ENCODE results near the gene ZMYND8. TPM values are rescaled to one million over a fixed set of nuclear protein-coding genes. Genes with fewer than 3 reads are reported as not detected.
"Not testable (repeated sequence)": the region's sequence is repeated elsewhere in the genome, so short reads cannot be mapped to it uniquely, and the experiment has no call there.

The ZMYND8 gene
- total RNA-seq, 1 donor from 2014 or later: 40.1 TPM

DNA sequence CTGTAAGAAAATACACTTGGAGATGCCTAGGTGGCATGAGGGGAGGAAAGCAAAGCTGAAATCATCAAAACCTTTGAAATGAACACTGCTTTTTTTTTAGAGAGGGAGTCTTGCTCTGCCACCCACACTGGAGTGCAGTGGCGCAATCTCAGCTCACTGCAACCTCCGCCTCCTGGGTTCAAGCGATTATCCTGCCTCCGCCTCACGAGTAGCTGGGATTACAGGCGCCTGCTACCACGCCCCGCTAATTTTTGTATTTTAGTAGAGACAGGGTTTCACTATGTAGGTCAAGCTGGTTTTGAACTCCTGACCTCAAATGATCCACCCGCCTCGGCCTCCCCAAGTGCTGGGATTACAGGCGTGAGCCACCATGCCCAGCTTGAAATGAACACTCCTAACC lies 111.3 kb downstream of the ZMYND8 start:
- intact Hi-C loops (cut with micrococcal nuclease); ATAC-seq; DNase-seq: not testable (repeated sequence)

DNA sequence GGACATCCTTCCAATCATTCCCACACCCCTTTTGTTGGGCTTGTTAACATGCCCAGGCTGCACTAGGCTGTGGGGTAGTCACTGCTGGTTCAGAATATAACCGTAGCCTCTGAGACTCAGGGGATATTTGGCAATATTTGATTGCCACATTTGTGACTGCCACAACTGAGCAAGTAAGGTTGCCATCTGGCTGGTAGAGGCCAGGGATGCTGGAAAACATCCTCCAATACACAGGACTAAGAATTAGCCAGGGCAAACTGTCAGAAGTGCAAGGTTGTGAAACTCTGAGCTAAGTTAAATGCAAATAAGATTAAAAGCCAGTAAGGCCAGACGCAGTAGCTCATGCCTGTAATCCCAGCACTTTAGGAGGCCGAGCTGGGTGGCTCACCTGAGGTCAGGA lies 112.0 kb downstream of the ZMYND8 start:
- DNase-seq (no peak), ATAC-seq (no peak)
- intact Hi-C loops (cut with micrococcal nuclease): no loop called here

DNA sequence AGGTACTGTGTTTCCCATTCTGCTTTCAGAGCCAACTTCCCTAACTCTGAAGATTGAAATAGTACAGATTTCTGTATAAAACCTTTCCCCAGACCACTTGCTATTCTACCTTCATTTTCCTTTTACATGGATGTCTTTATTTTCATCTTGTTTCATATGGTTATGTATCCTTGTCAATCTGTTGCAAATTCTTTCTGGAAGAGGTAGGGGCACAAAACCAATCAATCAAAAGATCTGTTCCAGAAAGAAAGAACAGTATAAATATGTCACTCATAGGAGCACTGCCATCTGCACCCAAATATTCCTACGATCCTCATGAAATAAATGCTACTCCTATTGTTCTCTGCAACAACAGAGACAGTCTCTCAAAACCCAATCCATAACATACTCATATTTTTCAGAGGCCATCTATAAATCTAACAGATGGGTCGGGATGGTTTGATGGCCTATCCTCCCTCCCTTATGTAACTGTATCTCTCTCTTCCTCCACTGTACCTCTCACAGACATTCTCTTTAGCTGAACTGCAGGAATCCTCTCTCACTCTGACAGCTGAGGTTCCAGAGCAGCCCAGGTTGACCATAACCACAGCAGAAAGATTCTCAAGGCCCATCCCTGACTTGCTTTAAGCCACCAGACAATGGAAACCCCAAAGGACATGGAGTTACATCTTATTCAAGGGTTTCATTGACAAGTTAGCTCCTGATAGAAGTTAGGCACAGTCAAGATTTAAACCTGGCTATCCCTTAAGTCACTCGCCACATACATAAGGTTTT lies 112.8 kb downstream of the ZMYND8 start:
- intact Hi-C loops (cut with micrococcal nuclease): no loop called here
- no peak for DNase-seq
- ATAC-seq: no peak

DNA sequence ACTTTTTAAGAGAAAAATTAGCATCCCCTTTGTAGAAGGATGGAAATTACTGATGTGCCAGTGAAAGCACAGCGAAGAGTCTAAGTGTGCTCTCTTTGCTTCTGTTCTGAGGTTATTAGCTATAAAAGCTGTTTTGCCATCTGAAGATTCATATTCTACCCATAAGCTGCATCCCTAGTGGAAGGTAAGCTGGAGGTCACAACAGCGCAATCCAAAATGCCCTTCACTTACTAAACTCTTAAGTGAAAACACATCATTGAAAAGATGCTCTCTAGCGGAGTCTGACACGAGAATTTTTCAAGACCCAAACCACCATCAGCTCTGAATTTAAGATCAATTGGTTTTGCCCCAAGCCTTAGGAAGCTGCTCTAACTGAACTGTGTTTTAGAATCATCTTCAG lies 113.5 kb downstream of the ZMYND8 start:
- intact Hi-C loops (cut with micrococcal nuclease): no loop called here
- ATAC-seq (no peak), DNase-seq (no peak)

DNA sequence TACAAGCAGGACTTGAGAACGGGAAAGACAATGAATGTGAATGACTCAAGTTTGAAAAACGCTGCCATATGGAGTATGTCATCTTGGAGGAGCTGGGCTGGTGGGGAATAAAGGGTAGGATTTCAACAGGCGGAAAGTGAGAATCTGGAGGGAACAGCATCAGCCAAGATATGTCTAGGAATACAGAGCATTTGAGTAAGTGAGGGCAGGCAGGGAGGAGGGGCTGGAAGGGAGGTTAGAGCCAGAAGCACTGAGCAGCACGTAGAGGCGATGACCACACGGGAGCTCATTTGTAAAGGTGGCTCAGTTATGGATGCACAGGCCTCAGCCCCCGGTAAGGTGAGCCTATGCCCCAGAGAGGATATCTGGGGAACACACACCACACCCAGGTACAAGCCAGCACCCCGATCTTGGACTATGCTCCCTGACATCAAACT lies 115.1 kb downstream of the ZMYND8 start:
- ATAC-seq (peak; percentile 84), DNase-seq (no peak)
- intact Hi-C loops (cut with micrococcal nuclease): no loop called here

DNA sequence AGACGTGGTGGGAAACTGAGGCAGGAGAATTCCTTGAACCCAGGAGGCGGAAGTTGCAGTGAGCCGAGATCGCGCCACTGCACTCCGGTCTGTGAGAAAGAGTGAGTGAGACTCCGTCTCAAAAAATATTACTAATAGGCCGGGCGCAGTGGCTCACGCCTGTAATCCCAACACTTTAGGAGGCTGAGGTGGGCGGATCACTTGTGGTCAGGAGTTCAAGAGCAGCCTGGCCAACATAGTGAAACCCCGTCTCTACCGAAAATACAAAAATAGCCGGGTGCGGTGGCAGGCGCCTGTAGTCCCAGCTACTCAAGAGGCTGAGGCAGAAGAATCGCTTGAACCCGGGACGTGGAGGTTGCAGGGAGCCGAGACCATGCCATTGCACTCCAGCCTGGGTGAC lies 116.4 kb downstream of the ZMYND8 start:
- ATAC-seq; DNase-seq; intact Hi-C loops (cut with micrococcal nuclease): not testable (repeated sequence)

DNA sequence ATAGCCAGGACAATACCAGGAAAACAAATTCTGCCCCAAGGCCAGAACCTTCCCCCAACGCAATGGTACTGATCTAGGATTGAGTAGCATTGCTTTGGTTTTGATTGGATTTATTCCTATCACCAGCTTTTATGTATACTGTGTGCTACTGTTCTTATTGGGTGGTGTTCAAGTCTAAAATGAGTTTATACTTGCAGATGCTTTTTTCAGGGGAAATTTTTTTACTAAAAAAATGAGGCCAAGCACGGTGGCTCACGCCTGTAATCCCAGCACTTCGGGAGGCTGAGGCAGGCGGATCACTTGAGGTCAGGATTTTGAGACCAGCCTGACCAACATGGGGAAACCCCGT lies 116.8 kb downstream of the ZMYND8 start:
- intact Hi-C loops (cut with micrococcal nuclease): no loop called here
- DNase-seq: no peak
- ATAC-seq: no peak

DNA sequence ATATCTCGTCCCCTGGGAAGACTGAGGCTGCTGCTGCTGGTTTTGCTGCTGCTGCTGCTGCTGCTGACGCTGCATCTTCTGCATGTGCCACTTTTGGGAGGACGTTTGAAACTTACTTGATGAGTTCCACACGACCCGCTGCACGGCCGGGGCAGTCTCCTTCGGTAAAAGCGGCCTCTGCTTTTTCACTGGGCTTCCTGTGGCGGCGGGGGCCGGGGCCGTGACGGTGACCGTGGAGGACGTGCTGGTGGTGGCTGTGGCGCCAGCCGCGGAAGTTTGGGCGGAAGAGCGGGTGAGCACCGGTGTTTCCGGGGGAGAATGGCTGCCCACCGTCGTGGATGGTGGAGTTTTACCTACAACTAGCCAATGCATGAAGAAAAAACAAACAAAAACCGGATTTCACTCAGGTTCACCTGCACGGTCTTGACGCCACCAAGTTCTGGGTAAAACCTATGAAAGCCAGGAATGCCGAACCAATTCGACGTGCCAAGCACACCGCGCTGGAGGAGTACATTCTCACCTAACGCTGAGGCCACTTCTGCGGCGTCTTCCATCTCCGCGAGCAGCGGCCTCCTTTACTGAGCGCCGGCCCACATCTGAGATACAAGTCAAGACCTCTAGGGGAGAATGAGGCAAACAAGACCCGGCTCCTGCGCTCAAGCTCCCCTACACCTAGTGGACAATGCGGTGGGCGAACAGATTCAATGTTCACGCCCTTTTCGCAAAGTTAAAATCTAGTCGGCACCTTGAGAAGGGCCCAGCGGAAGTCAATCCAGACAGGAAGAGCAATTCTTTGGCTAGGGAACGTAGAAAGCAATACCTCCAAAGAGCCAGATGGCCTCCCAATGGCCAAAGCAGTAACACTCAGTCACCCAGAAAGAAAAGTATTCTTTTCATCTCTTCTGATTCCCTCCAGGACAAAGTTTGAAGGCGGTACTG lies 117.5 kb downstream of the ZMYND8 start:
- DNase-seq (no peak), ATAC-seq (no peak)
- intact Hi-C loops (cut with micrococcal nuclease): no loop called here

DNA sequence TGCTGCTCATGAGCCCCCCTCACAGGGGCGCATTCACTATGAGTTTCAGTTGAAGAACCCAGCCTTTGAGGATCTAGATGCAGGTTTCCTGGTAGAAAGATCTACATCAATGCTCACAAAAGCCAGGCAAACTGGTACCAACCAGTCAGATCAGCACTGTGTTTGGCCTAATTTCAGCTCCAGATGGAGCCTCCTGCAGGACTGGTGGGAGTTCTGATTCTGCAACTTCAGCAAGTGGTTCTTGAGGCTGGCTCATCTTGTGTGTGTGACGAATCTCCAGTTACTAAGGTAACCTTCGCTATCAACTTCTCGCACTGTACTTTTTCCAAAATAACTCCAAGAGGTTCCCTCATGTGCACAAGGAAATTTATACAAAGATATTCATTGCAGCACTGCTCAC lies 118.8 kb downstream of the ZMYND8 start:
- intact Hi-C loops (cut with micrococcal nuclease): no loop called here
- ATAC-seq (no peak), DNase-seq (no peak)

DNA sequence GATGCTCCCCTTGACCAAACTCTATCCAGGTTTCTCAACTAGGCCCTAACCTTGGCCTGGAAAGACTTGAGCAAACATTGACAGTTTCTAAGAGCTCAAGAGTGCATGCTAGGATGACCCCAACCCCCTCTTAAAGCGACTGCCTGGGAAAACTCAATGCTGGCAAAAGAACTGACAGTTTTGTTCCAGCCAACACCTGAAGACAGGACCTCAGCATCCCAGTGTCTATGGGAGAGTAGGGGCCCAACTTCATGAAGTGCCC lies 119.9 kb downstream of the ZMYND8 start:
- intact Hi-C loops (cut with micrococcal nuclease): no loop called here
- ATAC-seq (no peak), DNase-seq (no peak)

DNA sequence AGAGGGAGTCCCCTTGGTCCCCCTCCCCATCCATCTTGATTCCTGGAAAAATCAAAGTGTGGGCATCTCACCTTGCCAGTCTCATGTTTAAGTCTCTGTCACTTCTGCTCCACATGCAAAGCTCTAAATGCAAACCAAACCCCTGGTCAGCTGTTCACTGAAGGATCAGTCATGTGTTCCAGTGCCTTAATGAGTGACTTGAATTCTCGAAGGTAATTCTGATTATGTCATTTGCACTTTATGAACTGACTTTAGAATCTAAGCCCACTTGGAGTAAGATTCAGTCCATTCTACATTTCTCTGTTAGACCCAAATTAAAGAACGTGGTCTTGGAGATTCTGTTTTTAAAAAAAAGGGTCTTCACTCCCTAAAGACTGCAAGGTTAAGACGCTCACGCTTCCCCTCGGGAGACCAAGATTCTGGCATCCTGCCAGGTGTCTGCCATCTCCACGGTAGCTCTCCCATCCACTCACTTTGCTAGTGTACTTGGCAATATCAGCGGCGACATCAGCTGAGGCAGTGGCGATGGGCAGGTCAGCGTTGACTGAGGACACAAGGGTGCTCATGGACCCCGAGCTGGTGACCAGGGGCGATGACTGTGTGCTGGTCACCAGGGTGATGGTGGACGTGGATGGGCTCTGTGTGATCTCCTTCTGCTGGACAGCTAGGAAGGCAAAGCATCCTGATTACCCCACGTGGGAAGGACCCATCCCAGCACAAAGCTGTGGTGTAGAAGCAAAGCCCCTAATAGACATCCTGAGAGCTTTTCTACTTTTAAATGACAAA lies 120.5 kb downstream of the ZMYND8 start:
- DNase-seq: no peak
- intact Hi-C loops (cut with micrococcal nuclease): no loop called here
- no peak for ATAC-seq

DNA sequence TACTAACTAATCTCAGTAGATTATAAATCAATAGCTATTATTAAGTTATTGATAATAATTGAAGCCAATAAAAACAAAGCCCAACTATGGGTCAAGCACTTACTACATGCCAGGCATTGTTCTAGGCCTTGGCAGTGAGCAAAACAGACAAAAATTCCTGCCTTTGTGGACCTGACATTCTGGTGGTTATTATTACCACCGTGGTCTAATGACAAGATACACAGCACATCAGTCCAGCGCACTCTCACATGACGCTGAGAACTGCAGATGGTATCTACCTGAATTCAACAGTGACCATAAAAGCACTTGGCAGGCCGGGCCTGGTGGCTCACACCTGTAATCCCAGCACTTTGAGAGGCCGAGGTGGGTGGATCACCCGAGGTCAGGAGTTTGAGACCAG lies 121.4 kb downstream of the ZMYND8 start:
- DNase-seq (no peak), ATAC-seq (no peak)
- intact Hi-C loops (cut with micrococcal nuclease): no loop called here

DNA sequence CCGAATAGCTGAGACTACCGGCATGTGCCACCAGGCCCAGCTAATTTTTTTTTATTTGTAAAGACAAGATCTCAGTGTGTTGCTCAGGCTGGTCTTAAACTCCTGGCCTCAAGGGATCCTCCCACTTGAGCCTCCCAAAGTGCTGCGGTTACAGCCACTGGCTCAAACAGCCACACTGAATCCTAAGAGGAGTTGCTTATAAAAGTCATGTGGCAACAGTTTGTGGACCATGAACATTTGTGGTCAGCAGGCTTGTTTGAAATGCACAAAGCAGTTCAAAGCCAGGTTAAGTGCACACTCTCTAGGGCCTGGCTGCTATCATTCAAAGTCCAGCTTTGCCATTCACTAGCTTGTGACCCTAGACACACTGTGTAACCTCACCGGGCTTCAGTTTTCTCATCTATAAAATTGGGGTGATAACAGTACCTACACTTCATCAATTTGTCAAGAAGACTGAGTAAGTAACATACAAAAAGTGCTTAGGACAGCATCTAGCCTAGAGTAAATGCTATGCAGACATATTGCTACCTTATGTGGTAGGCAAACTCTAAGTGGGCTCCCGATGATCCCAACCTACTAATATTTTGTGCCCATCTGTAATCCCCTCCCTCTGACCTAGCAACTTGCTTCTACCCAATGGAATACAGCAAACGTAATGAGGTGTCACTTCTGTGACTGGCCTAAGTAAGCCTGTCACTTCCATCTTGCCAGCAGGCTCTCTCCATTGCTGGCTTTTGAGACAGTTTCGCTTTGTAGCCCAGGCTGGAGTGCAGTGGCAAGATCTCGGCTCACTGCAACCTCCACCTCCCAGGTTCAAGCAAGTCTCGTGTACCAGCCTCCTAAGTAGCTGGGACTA lies 122.9 kb downstream of the ZMYND8 start:
- no peak for DNase-seq
- intact Hi-C loops (cut with micrococcal nuclease): no loop called here
- no peak for ATAC-seq

DNA sequence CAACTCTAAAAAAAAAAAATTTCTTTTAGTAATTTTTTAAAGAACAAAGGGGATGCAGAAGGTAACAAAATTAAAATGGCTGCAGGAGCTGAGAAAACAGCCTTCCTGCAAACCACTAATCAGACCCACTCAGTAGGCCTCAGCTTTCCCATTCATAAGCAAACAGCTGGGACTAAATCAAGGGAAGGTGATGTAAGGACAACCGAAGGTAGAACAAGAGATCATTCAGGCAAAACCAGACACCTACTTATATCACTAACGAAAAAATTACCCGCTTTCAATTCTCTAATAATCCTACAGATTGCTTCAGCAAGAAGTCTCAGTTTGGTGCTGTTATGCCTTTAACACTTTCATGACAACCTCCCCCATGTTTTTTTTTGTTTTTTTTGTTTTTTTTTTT lies 124.0 kb downstream of the ZMYND8 start:
- no peak for ATAC-seq
- DNase-seq: no peak

DNA sequence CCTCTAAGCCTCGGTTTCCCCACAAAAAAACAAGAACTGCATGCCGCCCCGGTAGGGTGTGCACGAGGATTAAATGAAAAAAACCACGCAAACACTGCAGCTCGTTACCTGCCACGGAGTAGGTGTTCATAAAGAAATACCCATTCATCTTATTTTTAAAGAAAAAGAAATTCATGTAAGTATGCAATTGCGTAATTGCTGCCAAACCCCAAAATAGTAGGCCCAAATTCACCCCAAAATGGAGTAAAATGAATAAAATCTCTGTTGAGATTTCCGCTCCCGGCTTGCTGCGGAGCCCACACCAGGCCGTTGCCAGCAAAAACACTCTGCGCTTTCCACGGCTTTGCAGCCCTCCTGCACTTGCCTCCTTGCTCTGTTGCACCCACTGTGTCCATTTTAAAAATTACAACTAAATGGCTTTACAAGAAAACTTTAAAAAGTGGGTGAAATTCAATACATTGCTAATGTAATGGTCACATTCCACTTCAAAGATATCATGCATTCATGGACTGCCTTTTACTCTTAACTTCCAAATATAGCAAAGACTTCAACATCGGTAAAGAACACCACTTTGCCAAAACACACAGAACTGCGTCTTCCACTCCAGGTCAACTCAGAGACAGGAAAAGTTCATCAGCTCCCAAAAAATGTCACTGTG lies 125.0 kb downstream of the ZMYND8 start:
- intact Hi-C loops (cut with micrococcal nuclease): no loop called here

More for the DNA sequence above, 124.0 kb downstream of the ZMYND8 start:
- intact Hi-C loops (cut with micrococcal nuclease): no loop called here

DNA sequence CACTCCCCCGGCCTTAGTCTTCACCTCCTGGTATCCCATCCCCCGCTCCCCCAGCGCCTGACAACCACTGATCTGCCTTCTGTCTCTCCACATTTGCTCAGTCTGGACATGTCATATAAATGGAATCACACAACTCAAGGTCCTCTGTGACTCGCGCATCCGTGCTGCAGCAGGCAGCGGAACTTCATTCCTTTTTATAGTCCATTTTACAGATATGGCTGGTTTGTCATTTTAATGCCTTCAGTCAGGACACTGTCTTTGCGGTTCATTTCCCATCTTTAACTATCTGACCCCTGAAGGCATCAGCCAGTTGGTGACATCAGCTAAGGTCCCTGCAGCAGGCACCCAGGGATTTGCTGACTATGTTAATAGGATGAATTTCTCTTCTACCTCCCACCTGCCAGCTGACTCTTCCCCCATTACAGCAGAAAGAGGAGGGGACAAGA lies 125.7 kb downstream of the ZMYND8 start:
- no peak for DNase-seq
- ATAC-seq: no peak
- intact Hi-C loops (cut with micrococcal nuclease): no loop called here

More for the DNA sequence above, 125.0 kb downstream of the ZMYND8 start:
- DNase-seq (no peak), ATAC-seq (no peak)

DNA sequence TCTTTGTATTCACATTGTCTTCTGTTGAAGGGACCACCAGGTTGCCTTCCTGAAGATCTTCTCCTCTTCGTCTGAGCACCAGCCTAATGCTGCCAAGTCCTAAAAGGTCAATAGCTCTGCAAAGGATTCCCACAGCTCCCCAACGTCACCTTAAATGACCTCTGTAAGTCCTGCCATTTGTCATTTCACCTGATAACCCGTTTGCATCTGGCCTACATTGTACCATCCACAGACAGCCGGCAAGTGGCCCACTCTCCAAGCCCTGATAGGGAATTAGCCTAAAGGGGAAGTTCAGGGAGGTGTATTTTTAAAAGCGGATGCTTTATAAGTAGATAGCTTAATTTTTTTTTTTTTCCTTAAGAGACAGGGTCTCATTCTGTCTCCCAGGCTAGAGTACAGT lies 127.8 kb downstream of the ZMYND8 start:
- intact Hi-C loops (cut with micrococcal nuclease): no loop called here
- DNase-seq (peak; percentile 60), ATAC-seq (peak; percentile 91)

DNA sequence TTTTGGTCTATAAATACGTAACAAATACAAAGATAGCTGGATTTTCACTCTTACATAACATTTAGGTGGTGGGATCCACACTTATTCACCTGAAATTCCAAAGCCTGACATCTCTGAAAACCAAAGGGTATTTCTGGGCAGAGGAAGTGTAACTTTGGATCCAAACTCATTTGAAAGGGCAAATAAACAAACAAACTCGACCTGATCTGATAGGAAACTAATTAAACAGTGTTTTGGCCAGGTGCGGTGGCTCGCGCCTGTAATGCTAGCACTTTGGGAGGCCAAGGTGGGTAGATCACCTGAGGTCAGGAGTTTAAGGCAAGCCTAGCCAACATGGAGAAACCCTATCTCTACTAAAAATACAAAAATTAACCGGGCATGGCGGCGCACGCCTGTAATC lies 128.9 kb downstream of the ZMYND8 start:
- intact Hi-C loops (cut with micrococcal nuclease): no loop called here
- DNase-seq (no peak), ATAC-seq (no peak)

All from left ventricle myocardium superior (tissue), 1 donor.